CD4-positive, alpha-beta T cell treated with Interleukin-15 for 1 hour (primary cell): Measurements from ENCODE around the gene PKN2.

Experiments
- DNase-seq: peaks from one replicate; pipeline ENCODE4 v3.0.0-alpha.2; 2020

PKN2 gene

GRCh38 chr1:88736633-88737248 is 52.7 kb downstream of the PKN2 start:
- peak; percentile 29 for DNase-seq

DNA sequence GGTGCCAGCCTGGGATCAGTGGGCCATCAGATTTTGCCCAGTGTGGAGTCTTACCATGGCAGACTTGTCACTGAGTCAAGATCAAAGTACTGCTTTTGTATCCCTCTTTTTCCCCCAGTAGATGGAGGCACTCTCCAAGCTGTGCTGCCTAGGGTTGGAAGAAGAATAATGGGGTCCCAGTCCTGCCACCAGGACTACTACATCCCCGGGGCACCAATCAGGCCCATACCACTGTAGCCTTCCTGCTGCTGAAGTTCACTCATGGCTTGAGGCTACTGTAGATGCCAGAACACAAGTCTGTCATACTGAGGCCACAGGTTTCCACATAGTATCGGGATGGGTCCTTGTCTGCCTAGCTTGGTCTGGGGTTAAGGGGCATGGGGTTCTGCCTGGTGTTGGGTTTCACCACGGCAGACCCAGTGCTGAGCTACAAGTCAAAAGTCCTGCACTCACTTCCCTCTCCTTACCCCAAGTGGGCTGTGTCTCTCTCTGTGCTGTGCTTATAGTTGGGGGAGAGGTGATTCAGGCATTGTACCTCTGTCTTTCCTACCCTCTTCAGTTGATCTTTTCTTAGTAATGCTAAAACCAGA is 53.4 kb downstream of the PKN2 start:
- no peak for DNase-seq

- DNase-seq: no peak
Observed at GRCh38 chr1:88740784-88741183, 56.7 kb downstream of the PKN2 start.

DNA sequence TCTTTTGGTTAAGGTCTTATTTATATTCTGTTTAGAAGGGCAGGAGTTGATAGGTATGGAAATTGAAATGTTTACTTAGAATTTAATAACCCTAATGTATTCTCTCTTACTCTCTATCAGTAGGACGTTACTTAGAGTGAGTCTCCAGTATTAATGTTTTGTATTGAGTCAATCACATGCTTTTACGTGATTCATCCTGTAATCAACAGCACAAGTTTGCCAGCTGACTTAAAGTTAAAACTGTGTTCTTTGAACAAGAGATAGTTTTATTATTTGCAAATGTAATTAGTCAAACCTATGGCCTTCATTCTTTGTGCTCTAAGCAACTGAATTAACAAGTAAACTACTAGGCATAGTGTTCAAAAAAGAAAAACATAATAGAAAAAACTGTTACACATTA is 57.3 kb downstream of the PKN2 start:
- DNase-seq: no peak

DNA sequence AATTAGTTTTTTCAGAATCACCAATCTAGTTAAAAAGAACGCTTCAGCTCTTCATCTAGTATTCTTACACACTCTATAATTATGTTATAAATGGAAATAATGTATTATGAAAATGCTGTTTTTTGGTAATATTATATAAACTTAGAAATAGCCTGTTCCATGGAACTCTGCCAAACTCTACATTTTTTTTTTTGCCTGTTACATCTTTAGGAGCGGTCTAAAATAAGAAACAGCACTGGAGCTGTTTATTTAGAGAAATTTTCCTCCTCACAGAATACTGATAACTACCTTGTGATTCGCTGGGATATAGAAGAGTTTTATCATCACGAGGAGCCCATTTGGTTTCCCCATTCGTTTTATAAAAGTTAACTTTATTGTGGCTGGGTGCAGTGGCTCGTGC is 58.5 kb downstream of the PKN2 start:
- no peak for DNase-seq

- no peak for DNase-seq
Observed at GRCh38 chr1:88744142-88744541, 60.1 kb downstream of the PKN2 start.

DNA sequence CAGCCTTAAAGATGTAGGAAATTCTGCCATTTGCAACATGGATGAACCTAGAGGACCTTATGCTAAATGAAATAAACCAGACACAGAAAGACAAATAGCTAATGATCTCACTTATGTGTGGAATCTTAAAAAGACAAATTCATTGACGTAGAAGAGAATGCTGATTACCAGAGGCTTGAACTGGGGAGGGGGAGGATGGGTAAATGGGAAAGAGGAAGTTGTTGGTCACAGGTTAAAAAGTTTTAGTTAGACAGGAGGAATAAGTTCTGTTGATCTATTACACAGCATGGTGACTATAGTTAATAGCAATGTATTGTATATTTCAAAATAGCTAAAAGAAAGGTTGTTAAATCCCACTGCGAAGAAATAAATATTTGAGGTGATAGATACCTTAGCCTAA is 62.8 kb downstream of the PKN2 start:
- no peak for DNase-seq

GRCh38 chr1:88751714-88752113 is 67.6 kb downstream of the PKN2 start:
- DNase-seq: no peak

GRCh38 chr1:88753506-88753905 is 69.4 kb downstream of the PKN2 start:
- no peak for DNase-seq

DNA sequence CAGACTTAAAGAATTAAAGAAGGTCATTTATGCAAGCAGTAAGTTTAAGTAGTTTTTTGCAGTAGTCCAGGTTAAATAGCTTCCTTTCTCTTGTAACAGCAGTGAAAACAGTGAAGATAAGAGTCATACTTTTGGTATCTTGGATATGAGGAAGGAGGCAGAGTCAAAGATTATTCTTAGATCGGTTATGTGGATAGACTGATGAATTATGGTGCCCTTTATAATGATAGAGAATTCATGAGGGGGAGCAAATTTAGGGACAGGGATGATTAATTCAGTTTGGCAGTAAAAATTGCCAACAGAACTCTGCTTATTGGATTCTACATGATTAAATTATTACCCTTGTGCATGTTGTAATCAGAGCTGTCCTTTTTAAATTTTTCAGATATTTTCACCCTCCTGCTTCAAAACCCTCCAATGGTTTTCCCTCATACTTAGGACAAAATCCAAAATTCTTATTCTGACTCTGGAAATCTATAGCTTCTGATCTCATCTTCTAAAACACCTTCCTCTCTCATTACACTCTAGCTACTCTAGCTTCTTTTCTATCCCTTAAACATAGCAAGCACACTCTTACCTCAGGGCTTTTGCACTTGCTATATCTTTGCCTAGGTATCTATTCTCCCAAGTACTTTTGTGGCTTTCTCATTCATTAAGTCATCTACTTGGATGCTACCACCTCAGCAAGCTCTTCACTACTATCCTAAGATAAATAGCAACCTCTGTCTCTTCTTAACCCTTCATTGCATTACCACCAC is 79.8 kb downstream of the PKN2 start:
- no peak for DNase-seq

DNA sequence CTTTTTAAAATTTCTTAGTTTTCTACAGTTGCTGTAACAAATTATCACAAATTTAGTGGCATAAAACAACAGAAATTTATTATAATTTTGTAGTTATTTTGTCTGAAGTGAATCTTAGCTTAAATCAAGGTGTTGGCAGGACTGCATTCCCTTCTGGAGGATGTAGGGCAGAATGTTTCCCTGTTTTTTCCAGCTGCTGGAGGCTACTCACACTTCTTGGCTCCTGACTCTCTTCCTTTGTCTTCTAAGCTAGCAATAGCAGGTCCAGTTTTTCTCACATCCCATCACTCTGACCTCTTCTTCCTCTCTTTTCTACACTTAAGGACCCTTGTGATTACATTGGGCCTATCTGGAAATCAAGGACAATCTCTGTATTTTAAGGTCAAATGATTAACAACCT is 84.1 kb downstream of the PKN2 start:
- no peak for DNase-seq

DNA sequence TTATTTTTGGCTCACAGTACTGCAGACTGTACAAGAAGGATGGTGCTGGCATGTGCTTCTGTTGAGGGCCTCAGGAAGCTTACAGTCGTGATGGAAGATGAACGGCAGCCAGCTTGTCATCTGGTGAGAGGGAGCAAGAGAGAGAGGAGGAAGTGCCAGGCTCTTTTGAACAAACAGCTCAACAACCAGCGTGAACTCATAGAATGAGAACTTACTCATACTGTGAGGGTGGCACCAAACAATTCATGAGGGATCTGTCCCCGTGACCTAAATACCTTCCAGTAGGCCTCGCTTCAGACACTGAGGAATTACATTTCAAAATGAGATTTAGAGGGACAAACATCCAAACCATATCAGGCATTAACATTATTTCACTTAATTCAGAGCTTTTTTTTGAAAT is 84.7 kb downstream of the PKN2 start:
- DNase-seq: no peak

DNA sequence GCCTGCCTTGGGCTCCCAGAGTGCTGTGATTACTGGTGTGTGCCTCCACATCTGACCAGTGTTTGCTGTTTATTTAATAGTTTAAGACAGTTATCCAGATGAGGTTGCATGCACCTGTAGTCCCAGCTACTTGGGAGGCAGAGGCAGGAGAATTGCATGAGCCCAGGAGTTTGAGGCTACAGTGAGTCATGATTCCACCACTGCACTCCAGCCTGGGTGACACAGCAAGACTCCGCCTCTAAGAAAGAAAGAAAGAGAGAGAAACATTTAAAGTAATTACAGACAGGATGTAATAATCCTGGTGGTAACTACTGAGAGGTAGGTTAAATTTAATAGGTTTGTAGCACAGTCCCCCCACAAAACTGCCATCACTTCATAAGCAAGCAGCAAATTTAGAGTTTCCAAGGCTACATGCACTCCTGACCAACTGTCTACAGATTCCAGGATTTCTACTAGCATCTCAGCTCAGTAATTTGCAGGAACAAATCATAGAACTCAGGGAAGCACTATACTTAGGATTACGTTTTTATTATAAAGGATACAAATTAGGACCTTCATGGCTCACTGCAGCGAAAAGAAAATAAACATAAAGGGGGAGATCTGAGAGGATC is 89.6 kb downstream of the PKN2 start:
- no peak for DNase-seq

GRCh38 chr1:88774151-88774556 is 90.1 kb downstream of the PKN2 start:
- no peak for DNase-seq

DNA sequence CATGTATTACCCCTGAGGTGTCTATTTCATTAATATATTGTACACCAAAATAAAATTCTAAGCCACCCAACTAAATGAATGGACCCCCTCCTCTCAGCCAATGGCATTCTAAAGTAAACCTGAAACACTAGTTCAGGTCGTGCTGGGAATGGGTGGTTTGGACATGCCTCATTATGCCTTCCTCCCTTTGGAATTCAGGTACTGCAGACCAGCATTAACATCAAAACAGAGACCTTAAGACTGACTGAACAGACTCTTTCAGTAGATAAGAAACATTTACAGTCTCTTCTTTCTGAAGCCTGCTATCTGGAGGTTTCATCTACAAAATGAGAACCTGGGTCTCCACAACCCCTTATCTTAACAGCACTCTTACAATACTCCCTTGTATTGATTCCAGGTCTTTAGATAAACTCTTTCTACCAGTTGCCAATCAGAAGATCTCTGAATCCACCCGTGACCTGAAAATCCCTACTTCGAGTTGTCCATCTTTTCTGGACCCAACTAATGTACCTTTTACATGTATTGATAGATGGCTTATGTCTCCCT is 93.6 kb downstream of the PKN2 start:
- no peak for DNase-seq

GRCh38 chr1:88779880-88780279 is 95.8 kb downstream of the PKN2 start:
- no peak for DNase-seq

- DNase-seq: no peak
Observed at GRCh38 chr1:88780485-88780884, 96.4 kb downstream of the PKN2 start.

GRCh38 chr1:88783145-88783544 is 99.1 kb downstream of the PKN2 start:
- no peak for DNase-seq

DNA sequence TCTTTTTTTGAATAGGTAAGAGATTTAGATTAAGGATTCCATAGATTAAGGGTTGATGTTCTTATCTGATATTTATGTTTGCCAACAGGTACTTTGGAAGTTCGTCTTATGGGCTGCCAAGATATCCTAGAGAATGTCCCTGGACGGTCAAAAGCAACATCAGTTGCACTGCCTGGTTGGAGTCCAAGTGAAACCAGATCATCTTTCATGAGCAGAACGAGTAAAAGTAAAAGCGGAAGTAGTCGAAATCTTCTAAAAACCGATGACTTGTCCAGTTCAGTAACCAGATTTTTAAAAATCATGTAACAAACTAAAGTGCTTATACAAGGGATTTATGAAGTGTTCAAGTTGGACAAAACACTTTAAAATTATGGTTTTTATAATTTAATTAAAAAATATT is 100.5 kb downstream of the PKN2 start:
- no peak for DNase-seq

GRCh38 chr1:88787023-88787903 is 103.2 kb downstream of the PKN2 start:
- DNase-seq: no peak

GRCh38 chr1:88791192-88791591 is 107.1 kb downstream of the PKN2 start:
- DNase-seq: no peak

DNA sequence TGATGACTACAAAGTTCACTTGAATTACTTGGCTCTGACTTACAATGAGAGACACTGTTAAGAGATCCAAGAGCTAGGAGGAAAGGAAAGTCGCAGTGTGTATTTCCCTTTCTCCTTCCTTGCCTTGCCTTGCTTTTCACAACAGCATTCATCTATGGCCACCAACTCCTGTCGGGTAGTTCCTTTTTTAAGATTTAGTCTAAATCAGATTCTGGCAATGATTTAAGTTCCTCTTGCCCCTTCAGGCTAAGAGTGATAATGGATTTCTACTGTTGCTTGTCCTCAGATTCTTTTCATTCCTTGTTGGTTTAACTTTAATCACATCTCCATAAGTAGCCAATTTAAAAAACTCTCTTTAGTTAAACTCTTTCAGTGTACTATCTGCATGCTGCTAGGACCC is 115.4 kb downstream of the PKN2 start:
- DNase-seq: no peak
